Measurements from ENCODE around the gene CLBA1.
"Not testable (repeated sequence)": the region's sequence is repeated elsewhere in the genome, so short reads cannot be mapped to it uniquely, and the experiment has no call there.

Gene CLBA1

DNA sequence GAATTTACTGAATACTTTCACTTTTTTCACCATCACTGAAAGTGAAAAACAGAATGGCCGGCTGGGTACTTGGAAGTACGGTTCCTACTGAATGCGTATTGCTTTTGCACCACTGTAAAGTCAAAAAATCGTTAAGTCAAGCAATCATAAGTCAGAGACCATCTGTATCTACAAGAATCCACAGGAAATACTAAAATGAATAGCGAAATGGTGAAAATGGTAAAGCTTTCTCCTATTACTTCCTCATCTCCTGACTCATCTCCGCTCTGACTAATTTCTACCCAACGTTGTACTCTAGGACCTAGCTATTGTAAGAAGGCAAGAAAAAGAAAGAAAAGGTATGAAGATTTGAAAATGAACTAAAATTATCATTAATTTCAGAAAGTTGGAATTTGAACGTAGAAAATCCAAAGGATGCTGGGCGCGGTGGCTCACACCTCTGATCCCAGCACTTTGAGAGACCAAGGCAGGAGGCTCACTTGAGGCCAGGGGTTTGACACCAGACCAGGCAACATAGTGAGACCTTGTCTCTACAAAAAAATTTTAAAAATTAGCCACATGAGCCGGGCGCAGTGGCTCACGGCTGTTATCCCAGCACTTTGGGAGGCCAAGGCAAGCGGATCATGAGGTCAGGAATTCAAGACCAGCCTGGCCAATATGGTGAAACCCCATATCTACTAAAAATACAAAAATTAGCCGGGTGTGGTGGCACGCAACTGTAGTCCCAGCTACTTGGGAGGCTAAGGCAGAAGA lies 40.6 kb downstream of the CLBA1 start:
- no peak overlapping the region for H3K4me3 ChIP-seq (ENCODE audit: low read depth in 1 of 2, low read length in 2 of 2)
- no peaks in the 10 kb centered on the region for H3K27me3 ChIP-seq (ENCODE audit: control insufficient read depth in 1 of 2, insufficient read depth in 2 of 2, low read length in 2 of 2)
- H3K36me3 ChIP-seq (ENCODE audit: control insufficient read depth in 1 of 2, insufficient read depth in 2 of 2, low read length in 2 of 2): no peaks in the 10 kb centered on the region
- H3K4me1 ChIP-seq (ENCODE audit: control insufficient read depth in 1 of 2, insufficient read depth in 2 of 2, low read length in 2 of 2): peaks cover 0 to 11% of the 10 kb centered on the region in 2 donors
- no peak overlapping the region for H3K9ac ChIP-seq (ENCODE audit: low read depth in 1 of 2, low read length in 2 of 2)
- no peaks in the 10 kb centered on the region for H3K9me3 ChIP-seq (ENCODE audit: control insufficient read depth in 1 of 2, low read length in 2 of 2)
- H3K27ac ChIP-seq (ENCODE audit: low read depth, low read length): no peak overlapping the region

GRCh38 chr14:105026802-105027563 lies 41.4 kb downstream of the CLBA1 start:
- Histone ChIP-seq H3K9me3 (ENCODE audit: control insufficient read depth in 1 of 2, low read length in 2 of 2) (no peaks in the 10 kb centered on the region), H3K36me3 (ENCODE audit: control insufficient read depth in 1 of 2, insufficient read depth in 2 of 2, low read length in 2 of 2) (no peaks in the 10 kb centered on the region), H3K27ac (ENCODE audit: low read depth, low read length) (no peak overlapping the region), H3K4me1 (ENCODE audit: control insufficient read depth in 1 of 2, insufficient read depth in 2 of 2, low read length in 2 of 2) (peaks cover 0 to 4% of the 10 kb centered on the region in 2 donors), H3K9ac (ENCODE audit: low read depth in 1 of 2, low read length in 2 of 2) (no peak overlapping the region), H3K4me3 (ENCODE audit: low read depth in 1 of 2, low read length in 2 of 2) (no peak overlapping the region), H3K27me3 (ENCODE audit: control insufficient read depth in 1 of 2, insufficient read depth in 2 of 2, low read length in 2 of 2) (no peaks in the 10 kb centered on the region)

- not testable (repeated sequence) for H3K9me3 ChIP-seq (ENCODE audit: control insufficient read depth in 1 of 2, low read length in 2 of 2); H3K9ac ChIP-seq (ENCODE audit: low read depth in 1 of 2, low read length in 2 of 2); H3K4me3 ChIP-seq (ENCODE audit: low read depth in 1 of 2, low read length in 2 of 2); H3K27ac ChIP-seq (ENCODE audit: low read depth, low read length); H3K36me3 ChIP-seq (ENCODE audit: control insufficient read depth in 1 of 2, insufficient read depth in 2 of 2, low read length in 2 of 2); H3K4me1 ChIP-seq (ENCODE audit: control insufficient read depth in 1 of 2, insufficient read depth in 2 of 2, low read length in 2 of 2); H3K27me3 ChIP-seq (ENCODE audit: control insufficient read depth in 1 of 2, insufficient read depth in 2 of 2, low read length in 2 of 2)
Observed at GRCh38 chr14:105027718-105028117, 42.1 kb downstream of the CLBA1 start.

- Histone ChIP-seq H3K27ac (ENCODE audit: low read depth, low read length) (no peak overlapping the region), H3K4me1 (ENCODE audit: control insufficient read depth in 1 of 2, insufficient read depth in 2 of 2, low read length in 2 of 2) (no peaks in the 10 kb centered on the region), H3K36me3 (ENCODE audit: control insufficient read depth in 1 of 2, insufficient read depth in 2 of 2, low read length in 2 of 2) (no peaks in the 10 kb centered on the region), H3K9me3 (ENCODE audit: control insufficient read depth in 1 of 2, low read length in 2 of 2) (no peaks in the 10 kb centered on the region), H3K4me3 (ENCODE audit: low read depth in 1 of 2, low read length in 2 of 2) (no peak overlapping the region), H3K27me3 (ENCODE audit: control insufficient read depth in 1 of 2, insufficient read depth in 2 of 2, low read length in 2 of 2) (no peaks in the 10 kb centered on the region), H3K9ac (ENCODE audit: low read depth in 1 of 2, low read length in 2 of 2) (no peak overlapping the region)
Observed at GRCh38 chr14:105028251-105028927, 42.8 kb downstream of the CLBA1 start.

GRCh38 chr14:105029402-105029801 lies 43.8 kb downstream of the CLBA1 start:
- H3K4me3 ChIP-seq (ENCODE audit: low read depth in 1 of 2, low read length in 2 of 2): no peak overlapping the region
- no peak overlapping the region for H3K9ac ChIP-seq (ENCODE audit: low read depth in 1 of 2, low read length in 2 of 2)
- no peaks in the 10 kb centered on the region for H3K36me3 ChIP-seq (ENCODE audit: control insufficient read depth in 1 of 2, insufficient read depth in 2 of 2, low read length in 2 of 2)
- H3K27me3 ChIP-seq (ENCODE audit: control insufficient read depth in 1 of 2, insufficient read depth in 2 of 2, low read length in 2 of 2): no peaks in the 10 kb centered on the region
- H3K9me3 ChIP-seq (ENCODE audit: control insufficient read depth in 1 of 2, low read length in 2 of 2): no peaks in the 10 kb centered on the region
- no peaks in the 10 kb centered on the region for H3K4me1 ChIP-seq (ENCODE audit: control insufficient read depth in 1 of 2, insufficient read depth in 2 of 2, low read length in 2 of 2)
- H3K27ac ChIP-seq (ENCODE audit: low read depth, low read length): no peak overlapping the region

- Histone ChIP-seq H3K4me3 (ENCODE audit: low read depth in 1 of 2, low read length in 2 of 2) (no peak overlapping the region), H3K9ac (ENCODE audit: low read depth in 1 of 2, low read length in 2 of 2) (no peak overlapping the region), H3K27ac (ENCODE audit: low read depth, low read length) (no peak overlapping the region), H3K36me3 (ENCODE audit: control insufficient read depth in 1 of 2, insufficient read depth in 2 of 2, low read length in 2 of 2) (no peaks in the 10 kb centered on the region), H3K27me3 (ENCODE audit: control insufficient read depth in 1 of 2, insufficient read depth in 2 of 2, low read length in 2 of 2) (no peaks in the 10 kb centered on the region), H3K9me3 (ENCODE audit: control insufficient read depth in 1 of 2, low read length in 2 of 2) (no peaks in the 10 kb centered on the region), H3K4me1 (ENCODE audit: control insufficient read depth in 1 of 2, insufficient read depth in 2 of 2, low read length in 2 of 2) (no peaks in the 10 kb centered on the region)
Observed at GRCh38 chr14:105030194-105030593, 44.6 kb downstream of the CLBA1 start.

DNA sequence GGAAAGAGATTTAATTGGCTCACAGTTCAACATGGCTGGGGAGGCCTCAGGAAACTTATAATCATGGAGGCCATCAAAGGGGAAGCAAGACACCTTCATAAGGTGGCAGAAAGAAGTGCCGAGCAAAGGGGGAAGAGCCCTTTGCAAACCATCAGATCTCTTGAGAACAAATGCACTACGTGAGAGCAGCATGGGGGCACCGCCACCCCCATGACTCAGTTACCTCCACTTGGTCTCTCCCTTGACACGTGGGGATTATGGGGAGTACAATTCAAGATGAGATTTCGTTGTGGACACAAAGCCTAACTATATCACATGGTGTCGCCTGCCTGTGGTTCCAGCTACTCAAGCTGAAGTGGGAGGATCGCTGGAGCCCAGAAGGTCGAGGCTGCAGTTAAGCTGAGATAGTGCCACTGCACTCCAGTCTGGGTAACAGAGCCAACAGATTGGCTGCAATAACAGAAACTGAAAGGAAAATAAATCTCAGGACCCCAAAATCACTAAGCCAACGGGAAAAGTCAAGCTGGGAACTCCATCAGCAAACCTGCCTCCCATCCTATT lies 45.3 kb downstream of the CLBA1 start:
- no peaks in the 10 kb centered on the region for H3K27me3 ChIP-seq (ENCODE audit: control insufficient read depth in 1 of 2, insufficient read depth in 2 of 2, low read length in 2 of 2)
- H3K4me1 ChIP-seq (ENCODE audit: control insufficient read depth in 1 of 2, insufficient read depth in 2 of 2, low read length in 2 of 2): no peaks in the 10 kb centered on the region
- H3K4me3 ChIP-seq (ENCODE audit: low read depth in 1 of 2, low read length in 2 of 2): no peak overlapping the region
- no peak overlapping the region for H3K27ac ChIP-seq (ENCODE audit: low read depth, low read length)
- no peak overlapping the region for H3K9ac ChIP-seq (ENCODE audit: low read depth in 1 of 2, low read length in 2 of 2)
- H3K9me3 ChIP-seq (ENCODE audit: control insufficient read depth in 1 of 2, low read length in 2 of 2): no peaks in the 10 kb centered on the region
- H3K36me3 ChIP-seq (ENCODE audit: control insufficient read depth in 1 of 2, insufficient read depth in 2 of 2, low read length in 2 of 2): no peaks in the 10 kb centered on the region

GRCh38 chr14:105032451-105032901 lies 46.9 kb downstream of the CLBA1 start:
- not testable (repeated sequence) for H3K9ac ChIP-seq (ENCODE audit: low read depth in 1 of 2, low read length in 2 of 2); H3K27me3 ChIP-seq (ENCODE audit: control insufficient read depth in 1 of 2, insufficient read depth in 2 of 2, low read length in 2 of 2); H3K9me3 ChIP-seq (ENCODE audit: control insufficient read depth in 1 of 2, low read length in 2 of 2); H3K4me1 ChIP-seq (ENCODE audit: control insufficient read depth in 1 of 2, insufficient read depth in 2 of 2, low read length in 2 of 2); H3K27ac ChIP-seq (ENCODE audit: low read depth, low read length); H3K36me3 ChIP-seq (ENCODE audit: control insufficient read depth in 1 of 2, insufficient read depth in 2 of 2, low read length in 2 of 2)
- peak overlapping the region in 1 of 2 donors; percentile 55 for H3K4me3 ChIP-seq (ENCODE audit: low read depth in 1 of 2, low read length in 2 of 2)

DNA sequence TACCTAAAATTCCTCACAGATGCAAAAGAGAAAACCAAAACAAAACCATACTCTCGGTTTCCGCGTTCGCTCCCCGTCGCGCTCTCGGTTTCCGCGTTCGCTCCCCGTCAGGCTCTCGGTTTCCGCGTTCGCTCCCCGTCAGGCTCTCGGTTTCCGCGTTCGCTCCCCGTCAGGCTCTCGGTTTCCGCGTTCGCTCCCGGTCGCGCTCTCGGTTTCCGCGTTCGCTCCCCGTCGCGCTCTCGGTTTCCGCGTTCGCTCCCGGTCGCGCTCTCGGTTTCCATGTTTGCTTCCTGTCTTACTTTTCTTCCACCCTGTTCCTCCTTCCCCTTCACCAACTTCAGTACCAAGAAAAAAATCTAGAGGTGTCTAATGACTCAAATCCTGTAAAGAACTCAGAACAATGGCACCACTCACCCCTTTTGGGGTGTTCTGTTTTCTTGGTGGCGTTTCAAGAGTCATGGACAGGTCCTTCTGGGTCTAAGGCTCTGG lies 47.9 kb downstream of the CLBA1 start:
- H3K9ac ChIP-seq (ENCODE audit: low read depth in 1 of 2, low read length in 2 of 2); H3K27me3 ChIP-seq (ENCODE audit: control insufficient read depth in 1 of 2, insufficient read depth in 2 of 2, low read length in 2 of 2); H3K36me3 ChIP-seq (ENCODE audit: control insufficient read depth in 1 of 2, insufficient read depth in 2 of 2, low read length in 2 of 2); H3K4me1 ChIP-seq (ENCODE audit: control insufficient read depth in 1 of 2, insufficient read depth in 2 of 2, low read length in 2 of 2); H3K9me3 ChIP-seq (ENCODE audit: control insufficient read depth in 1 of 2, low read length in 2 of 2); H3K27ac ChIP-seq (ENCODE audit: low read depth, low read length): not testable (repeated sequence)
- peak overlapping the region; percentile 34 to 55 for H3K4me3 ChIP-seq (ENCODE audit: low read depth in 1 of 2, low read length in 2 of 2)

Measured in duodenal mucosa (tissue), 2 donors.